ENCODE measurements around the gene DUSP19.

DNA sequence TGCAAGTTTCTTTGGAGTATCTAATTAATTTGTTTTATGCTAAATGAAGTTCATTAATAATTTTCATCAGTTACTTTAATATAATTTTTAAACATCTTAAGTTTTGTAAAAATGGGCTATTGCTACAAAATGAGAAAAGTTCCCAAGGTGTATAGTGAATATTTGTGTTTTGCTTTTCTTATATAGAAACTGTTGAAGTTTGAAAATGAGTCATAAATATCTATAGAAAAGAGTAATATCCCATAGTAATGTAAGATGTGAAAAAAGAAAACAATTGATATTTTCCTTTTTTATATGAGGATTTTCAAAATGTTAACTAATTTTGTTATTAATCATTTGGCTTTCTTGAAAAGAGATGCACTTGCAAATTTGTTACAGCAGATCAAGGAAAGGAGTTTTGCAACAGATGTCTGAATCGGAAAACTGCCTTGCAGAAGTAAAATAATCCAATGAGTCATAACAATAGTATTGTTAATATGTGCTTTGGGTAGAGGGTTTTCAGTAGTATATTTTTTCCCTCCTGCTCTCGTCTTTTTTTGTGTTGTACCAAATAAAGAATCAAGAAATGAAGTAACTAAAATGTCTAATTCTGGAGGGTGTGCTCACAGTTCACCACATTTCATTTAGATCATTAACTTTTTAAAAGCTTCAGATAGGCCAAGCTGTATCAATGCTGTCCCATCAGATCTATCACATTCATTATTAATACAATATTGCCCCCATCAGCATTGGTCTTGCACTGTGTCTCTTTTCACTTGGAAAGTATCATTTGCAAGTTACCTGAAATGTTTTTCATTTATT, 15.5 kb downstream of the DUSP19 start:
- TF ChIP-seq, protein P1, sequence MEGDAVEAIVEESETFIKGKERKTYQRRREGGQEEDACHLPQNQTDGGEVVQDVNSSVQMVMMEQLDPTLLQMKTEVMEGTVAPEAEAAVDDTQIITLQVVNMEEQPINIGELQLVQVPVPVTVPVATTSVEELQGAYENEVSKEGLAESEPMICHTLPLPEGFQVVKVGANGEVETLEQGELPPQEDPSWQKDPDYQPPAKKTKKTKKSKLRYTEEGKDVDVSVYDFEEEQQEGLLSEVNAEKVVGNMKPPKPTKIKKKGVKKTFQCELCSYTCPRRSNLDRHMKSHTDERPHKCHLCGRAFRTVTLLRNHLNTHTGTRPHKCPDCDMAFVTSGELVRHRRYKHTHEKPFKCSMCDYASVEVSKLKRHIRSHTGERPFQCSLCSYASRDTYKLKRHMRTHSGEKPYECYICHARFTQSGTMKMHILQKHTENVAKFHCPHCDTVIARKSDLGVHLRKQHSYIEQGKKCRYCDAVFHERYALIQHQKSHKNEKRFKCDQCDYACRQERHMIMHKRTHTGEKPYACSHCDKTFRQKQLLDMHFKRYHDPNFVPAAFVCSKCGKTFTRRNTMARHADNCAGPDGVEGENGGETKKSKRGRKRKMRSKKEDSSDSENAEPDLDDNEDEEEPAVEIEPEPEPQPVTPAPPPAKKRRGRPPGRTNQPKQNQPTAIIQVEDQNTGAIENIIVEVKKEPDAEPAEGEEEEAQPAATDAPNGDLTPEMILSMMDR (conservative IDR thresholded peaks at IDR 0.05): peak; percentile 35
- no peak for TF ChIP-seq ZFX (IDR thresholded peaks at IDR 0.05)

Data from C4-2B (cell line).